ENCODE measurements around the gene SUPT20HL1.

Gene SUPT20HL1

GRCh38 chrX:24399550-24399949 lies 39.1 kb downstream of the SUPT20HL1 start:
- TF ChIP-seq EZH2phosphoT487 (IDR thresholded peaks at IDR 0.05; ENCODE audit: low read depth) (no peak), CTCF (IDR thresholded peaks at IDR 0.05; ENCODE audit: low read depth, low read length) (no peak)
- no peak overlapping the region for H2AFZ ChIP-seq (ENCODE audit: low read depth, low read length)
- H3K79me2 ChIP-seq (ENCODE audit: low read length): no peaks in the 10 kb centered on the region
- H3K36me3 ChIP-seq (replicated peaks; ENCODE audit: low read depth, low read length): no peaks in the 10 kb centered on the region
- H4K20me1 ChIP-seq (ENCODE audit: insufficient read depth, low read length): no peaks in the 10 kb centered on the region
- peaks cover 17% of the 10 kb centered on the region for H3K4me1 ChIP-seq (ENCODE audit: low read length)
- no peaks in the 10 kb centered on the region for H3K9me3 ChIP-seq (ENCODE audit: insufficient read depth, low read length)
- no peaks in the 10 kb centered on the region for H3K27me3 ChIP-seq (ENCODE audit: low read depth, low read length)
- no peak overlapping the region for H3K9ac ChIP-seq (ENCODE audit: low read length)
- H3K27ac ChIP-seq (ENCODE audit: low read length): no peak overlapping the region
- no peak overlapping the region for H3K4me2 ChIP-seq (ENCODE audit: low read length)
- no peak overlapping the region for H3K4me3 ChIP-seq (ENCODE audit: low read length)

GRCh38 chrX:24405959-24406358 lies 45.5 kb downstream of the SUPT20HL1 start:
- Histone ChIP-seq H3K27ac (ENCODE audit: low read length) (no peak overlapping the region), H3K36me3 (replicated peaks; ENCODE audit: low read depth, low read length) (no peaks in the 10 kb centered on the region), H3K4me3 (ENCODE audit: low read length) (no peak overlapping the region), H3K27me3 (ENCODE audit: low read depth, low read length) (peaks cover 6% of the 10 kb centered on the region; the same call in 1 of the 2 replicates), H3K4me1 (ENCODE audit: low read length) (no peaks in the 10 kb centered on the region), H4K20me1 (ENCODE audit: insufficient read depth, low read length) (no peaks in the 10 kb centered on the region), H3K4me2 (ENCODE audit: low read length) (no peak overlapping the region), H3K9ac (ENCODE audit: low read length) (no peak overlapping the region), H3K79me2 (ENCODE audit: low read length) (no peaks in the 10 kb centered on the region), H3K9me3 (ENCODE audit: insufficient read depth, low read length) (no peaks in the 10 kb centered on the region), H2AFZ (ENCODE audit: low read depth, low read length) (no peak overlapping the region)
- TF ChIP-seq EZH2phosphoT487 (IDR thresholded peaks at IDR 0.05; ENCODE audit: low read depth) (no peak), CTCF (IDR thresholded peaks at IDR 0.05; ENCODE audit: low read depth, low read length) (no peak)
